Activated CD8-positive, alpha-beta memory T cell treated with anti-CD3 and anti-CD28 coated beads for 24 hours (primary cell): Measurements from ENCODE around the gene TMEM101.
"Not testable (repeated sequence)": the region's sequence is repeated elsewhere in the genome, so short reads cannot be mapped to it uniquely, and the experiment has no call there.

ENCODE experiments used
- DNase-seq: peaks from one replicate; pipeline ENCODE4 v3.0.0-alpha.2; 2020

The TMEM101 gene

GRCh38 chr17:44014437-44015172 lies at the start of gene TMEM101:
TMEM101 (minus strand) TSS chr17:44014963; CDS start chr17:44014952, 11 bp downstream.
- DNase-seq: peak; percentile 91

DNA sequence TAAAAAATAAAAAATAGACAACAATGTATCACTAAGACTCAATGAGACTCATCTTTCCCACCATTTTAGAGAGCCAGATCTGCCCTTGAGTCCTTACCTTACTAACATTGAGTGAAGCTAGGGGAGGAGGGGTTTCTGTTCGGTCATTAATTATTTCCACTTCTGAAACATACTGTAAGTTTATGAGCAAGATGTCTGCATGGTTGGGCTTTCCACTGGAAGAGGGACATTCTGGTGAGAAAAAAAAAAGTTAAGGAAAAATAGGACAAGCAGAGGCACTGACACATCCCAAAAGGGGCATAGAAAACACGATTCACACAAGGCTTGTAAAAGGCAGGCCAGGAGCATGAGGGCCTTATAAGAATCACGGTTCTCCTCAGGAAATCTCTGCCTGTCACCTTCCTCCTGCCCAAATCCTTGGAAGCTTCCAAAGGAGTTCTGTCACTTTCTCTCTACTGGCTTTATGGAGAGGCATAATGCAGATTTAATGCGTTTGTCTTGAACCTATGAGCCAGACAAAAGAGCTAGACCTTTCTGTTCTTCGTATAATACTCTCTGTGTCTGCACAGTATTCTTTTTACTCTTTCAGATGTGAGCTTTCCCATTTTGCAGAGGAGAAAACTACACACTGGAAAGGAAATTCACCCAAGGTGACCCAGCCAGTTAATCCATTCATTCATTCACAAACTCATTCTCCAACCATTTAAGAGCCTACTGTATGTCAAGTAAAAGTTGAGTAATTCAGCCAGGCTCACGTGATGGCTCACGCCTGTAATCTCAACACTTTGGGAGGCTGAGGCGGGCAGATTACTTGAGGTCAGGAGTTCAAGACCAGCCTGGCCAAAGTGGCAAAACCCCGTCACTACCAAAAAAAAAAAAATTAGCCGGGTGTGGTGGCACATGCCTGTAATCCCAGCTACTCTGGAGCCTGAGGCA lies 49.2 kb upstream of the TMEM101 start:
- no peak for DNase-seq

- DNase-seq: no peak
These were observed 48.1 kb upstream of the TMEM101 start for GRCh38 chr17:44062871-44063270.

DNA sequence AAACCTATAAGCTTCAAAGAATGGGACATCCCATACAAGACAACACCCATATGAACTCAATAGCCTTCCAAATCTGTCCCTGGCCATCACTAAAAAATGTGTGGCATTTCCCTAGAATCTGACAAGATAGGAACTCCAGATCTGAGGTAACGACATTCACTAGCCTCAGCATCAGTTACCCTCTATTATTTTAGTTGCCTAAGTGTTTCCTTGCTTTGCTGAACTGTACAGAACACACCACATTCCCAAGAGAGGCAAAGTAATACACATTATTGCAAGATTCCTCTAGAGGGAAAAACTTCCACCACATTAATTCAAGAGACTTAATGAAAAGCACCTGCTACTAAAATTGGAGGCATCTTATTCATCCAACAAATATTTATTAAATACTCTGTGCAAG lies 46.7 kb upstream of the TMEM101 start:
- DNase-seq: no peak

- DNase-seq: no peak
These were observed 44.5 kb upstream of the TMEM101 start for GRCh38 chr17:44059101-44059892.

DNA sequence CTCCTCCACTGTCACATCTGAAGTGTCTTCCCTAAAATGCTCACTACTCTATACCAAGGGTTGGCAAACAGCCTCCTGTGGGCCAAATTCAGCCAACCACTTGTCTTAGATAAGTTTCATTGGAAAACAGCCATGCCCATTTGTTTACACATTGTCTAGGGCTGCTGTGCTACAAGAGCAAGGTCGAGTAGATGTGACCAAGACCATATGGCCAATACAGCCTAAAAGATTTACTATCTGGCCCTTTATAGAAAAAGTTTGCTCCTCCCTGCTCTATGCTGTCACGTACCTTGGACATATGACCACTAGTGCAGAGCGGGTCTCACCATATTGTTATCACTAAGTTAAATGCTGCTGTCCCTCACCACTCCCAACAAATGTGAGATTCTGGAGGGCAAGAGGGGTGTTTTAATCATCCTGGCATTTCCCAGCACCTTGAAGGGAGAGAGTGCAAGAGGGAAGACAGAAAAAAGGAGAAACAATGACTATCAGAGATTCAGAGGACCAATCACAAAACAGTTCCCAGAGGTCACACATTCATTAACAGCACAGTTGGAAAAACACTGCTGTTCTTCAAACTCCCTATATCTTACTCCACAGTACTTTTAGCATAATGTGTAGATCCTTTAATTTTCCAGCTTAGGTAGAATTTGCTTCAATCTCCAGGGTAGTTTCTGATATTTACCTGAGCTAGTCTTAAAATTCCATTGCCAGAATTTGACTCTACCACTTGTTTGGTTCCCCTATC lies 38.5 kb upstream of the TMEM101 start:
- DNase-seq: no peak

DNA sequence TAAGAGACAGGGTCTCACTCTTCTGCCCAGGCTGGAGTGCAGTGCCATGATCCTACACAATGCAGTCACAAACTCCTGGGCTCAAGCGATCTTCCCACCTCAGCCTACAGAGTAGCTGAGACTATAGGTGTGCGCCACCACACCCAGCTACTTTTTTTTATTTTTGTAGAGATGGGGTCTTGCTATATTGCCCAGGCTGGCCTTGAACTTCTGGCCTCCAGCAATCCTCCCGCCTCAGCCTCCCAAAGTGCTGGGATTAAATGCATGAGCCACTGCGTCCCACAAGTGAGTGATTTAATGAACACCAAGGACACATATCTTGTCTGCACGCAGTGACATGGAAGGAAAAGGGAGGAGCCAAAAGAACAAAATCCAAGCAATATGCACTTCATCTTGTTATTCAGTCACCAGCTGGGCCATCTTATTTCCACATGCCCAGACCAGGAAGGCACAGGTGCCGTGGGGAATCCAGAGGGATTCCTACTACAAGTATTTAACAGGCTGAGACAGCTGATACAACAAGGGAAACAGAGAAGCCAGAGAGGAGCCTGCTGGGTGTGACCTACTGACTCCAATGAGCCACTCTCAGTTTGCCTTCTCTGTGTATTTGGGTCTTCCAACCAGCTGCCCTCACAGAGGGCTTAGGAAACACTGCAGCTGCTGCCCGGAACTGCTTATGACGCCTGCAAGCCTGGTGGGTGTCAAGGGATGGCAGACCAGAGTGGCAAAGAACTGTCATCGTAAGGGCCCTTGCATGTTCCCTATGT lies 34.7 kb upstream of the TMEM101 start:
- DNase-seq: no peak

DNA sequence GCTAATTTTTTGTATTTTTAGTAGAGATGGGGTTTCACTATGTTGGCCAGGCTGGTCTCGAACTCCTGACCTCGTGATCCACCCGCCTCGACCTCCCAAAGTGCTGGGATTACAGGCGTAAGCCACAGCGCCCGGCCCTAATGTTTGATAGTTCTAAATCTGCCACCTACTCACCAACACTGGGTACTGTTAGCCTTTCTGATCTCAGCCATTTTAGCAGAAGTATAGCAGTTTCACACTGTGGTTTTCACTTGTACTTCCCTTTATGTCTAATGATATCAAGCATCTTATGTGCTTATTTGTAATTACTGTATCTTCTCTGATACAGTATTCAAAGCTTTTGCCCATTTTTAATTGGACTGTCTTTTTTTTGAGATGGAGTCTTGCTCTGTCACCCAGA lies 32.1 kb upstream of the TMEM101 start:
- not testable (repeated sequence) for DNase-seq

DNA sequence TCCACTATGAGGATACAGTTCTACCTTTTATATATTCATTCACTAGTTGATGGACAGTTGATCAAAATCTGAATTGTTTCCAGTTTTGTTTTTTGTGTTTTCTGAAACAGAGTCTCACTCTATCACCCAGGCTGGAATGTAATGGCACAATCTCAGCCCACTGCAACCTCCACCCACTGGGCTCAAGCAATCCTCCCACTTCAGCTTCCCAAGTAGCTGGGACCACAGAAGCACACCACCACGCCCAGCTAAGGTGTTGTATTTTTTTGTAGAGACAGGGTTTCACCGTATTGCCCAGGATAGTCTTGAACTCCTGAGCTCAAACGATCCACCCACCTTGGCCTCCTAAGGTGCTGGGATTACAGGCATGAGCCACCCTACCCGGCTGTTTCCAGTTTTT lies 30.7 kb upstream of the TMEM101 start:
- no peak for DNase-seq

DNA sequence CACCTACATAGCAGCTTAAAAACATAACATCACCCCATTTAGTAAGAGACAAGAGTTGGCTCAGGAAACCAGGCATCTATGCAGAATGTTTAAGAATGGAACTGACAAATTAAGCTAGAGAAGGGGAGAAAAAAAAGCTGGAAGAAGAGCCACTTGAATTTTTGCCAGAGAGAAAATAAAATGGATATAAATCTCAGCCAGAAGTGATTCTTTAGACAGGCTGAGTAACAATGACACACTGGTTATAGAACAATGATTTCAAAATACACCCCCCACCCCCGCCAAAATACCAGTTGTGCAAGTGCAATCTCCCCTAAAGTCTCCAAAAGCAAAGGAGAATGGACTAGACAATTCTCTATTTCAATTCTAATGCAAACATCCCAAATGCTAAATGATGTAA lies 29.3 kb upstream of the TMEM101 start:
- DNase-seq: no peak

DNA sequence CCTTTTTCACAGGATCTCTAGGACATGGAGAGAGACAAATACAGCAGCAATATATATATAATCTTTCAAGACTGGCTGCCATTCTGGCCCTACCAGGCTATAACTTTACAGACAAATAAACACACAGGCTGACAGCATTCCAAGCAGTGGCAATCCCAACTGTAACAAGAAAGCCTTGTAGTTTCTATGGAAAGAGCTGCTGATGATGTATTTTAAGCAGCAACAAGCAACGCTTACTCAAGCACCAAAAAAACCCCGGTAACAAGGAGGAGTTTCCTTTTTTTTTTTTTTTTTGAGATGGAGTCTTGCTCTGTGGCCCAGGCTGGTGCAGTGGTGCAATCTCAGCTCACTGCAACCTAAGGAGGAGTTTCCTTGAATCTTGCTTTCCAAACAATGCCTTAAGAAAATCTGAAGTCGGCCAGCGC lies 28.5 kb upstream of the TMEM101 start:
- DNase-seq: no peak

DNA sequence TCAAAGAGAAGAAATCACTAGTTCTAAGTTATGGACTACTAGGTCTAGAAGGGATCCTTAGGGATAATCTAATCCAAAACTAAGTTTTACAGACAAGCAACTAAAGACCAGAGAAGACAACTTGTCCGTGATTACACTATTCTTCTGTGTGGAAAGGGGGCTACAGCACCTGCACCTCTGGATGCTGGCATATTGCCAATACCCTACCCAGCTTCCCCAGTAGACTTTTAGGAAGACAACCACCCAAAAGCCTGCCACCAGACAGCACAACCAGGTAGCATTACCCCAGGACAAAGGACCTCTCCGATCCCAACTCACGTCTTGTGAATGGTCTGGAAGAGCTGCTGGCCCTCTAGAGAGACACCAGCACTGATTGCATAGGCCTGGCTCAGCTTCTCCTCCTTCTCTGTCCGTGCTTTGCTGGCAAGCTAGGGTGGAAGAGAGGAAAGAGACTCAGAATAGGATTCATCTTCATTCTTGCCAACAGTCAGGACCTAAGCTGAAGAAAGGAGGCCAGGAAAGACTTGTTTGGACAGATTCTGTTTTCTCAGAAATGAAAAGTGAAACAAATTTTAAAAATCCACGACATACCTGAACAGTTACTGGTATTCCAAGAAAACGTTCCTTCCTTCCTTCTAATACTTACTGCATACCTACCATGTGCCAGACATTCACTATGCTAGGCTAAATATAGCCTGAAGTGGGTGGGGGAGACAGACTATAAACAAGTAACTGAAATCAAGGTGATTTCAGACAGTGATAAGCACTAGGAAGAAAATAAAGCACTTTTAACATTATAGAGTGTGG lies 25.3 kb upstream of the TMEM101 start:
- DNase-seq: no peak

DNA sequence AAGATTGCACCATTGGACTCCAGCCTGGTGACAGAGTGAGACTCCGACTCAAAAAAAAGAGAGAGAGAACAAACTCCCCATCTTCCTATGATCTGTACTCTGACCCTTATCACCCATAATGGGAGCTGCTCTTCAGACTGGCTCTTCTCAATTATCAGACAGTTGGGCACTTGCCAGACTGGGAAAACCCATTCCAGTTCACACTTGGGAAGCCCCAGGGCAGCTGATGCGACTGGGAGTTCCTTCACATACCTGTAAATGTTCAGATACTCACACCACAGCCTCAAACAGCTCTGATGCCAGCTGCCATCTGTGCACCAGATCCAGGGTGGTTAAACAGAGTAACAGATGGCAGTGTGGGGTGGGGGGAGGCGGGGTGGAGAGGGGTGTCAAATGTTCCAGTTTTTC lies 23.8 kb upstream of the TMEM101 start:
- no peak for DNase-seq

GRCh38 chr17:44037471-44037870 lies 22.7 kb upstream of the TMEM101 start:
- no peak for DNase-seq

GRCh38 chr17:44034688-44035087 lies 19.9 kb upstream of the TMEM101 start:
- DNase-seq: not testable (repeated sequence)

- no peak for DNase-seq
These were observed 19.2 kb upstream of the TMEM101 start for GRCh38 chr17:44033861-44034408.

DNA sequence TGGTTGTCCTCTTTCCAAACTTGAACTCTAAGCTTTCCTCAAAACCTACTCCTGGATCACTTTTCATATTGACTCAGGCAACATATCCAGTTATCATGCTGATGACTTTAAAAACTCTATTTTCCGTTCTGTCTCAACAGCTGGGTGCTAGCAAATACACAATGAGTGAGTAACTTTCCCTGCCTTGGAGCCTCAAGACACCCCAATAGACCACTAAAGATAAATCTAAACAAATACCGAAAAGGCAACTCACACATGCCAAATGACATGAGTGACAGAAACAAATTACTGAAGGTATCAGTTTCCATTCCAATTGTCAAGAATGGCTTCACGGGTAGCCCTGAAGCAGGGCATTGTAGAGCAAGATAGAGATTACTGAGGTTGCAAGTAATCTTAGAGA lies 15.7 kb upstream of the TMEM101 start:
- DNase-seq: no peak

DNA sequence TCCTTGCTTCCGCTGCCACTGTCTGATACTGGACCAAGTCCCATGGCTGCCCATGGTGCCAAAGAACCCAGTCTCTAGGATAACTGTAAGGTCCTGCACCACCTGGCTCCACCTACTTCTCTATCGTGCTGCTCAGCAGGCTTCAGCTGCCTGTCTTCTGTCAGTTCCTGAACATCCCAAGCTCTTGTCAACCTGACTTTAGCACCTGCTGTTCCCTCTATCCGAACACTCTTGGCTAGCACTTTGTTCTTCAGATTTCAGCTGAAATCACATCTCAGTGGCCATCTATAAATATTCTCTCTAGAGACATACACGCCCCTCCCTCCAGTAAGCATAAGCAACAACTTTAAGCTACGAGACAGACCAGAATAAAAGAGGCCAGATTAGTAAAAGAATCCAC lies 15.0 kb upstream of the TMEM101 start:
- DNase-seq: no peak

DNA sequence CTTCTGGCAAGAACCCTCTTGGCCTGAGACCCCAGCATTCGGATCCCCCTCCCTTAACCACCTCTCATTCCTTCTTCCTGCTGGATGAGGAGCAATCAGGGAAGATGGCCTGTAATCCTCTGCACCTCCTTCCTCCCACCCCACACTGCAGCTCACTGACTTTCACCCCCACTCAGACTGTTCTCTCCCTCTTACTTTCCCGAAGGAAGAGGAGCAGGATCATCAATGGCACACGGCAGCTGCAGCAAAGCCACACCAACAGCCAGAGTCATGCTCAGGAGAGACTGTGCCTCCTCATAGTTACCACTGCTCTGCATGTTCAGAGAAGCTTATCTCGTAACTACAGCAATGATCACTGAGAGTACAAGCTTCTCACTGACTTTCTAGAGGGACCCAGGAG lies 10.1 kb upstream of the TMEM101 start:
- no peak for DNase-seq

DNA sequence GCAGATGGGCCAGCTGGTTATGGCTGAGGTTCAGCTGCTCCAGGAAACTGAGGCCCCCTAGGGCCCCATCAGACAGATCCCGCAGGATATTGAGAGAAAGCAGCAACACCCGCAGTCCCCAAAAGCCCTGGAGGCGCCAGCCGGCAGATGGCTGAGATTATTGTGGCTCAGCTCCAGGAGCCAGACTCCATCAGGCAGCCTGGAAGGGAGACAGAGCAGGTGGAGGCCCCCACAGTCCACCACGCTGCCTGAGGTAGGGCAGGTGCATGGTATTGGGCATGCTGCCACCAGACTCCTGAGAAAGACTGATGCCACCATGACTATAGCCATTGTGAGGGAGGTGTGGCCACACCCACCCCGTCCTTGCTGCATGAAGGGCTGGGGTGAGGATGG lies 9.5 kb upstream of the TMEM101 start:
- no peak for DNase-seq
